ENCODE data around the gene IFIT3. TPM values are rescaled to one million over a fixed set of nuclear protein-coding genes. Genes with fewer than 3 reads are reported as not detected.

The IFIT3 gene
- total RNA-seq, 1 experiment from 2014 or later = 0.55 TPM

- Histone ChIP-seq H2BK5ac (ENCODE audit: insufficient read length, low read length) (no peak overlapping the region), H3K4ac (ENCODE audit: low read depth, low read length) (no peak overlapping the region), H3T11ph (ENCODE audit: low read length) (no peak overlapping the region), H2BK15ac (ENCODE audit: low read depth, low read length) (no peak overlapping the region), H4K5ac (ENCODE audit: insufficient read length, low read depth, low read length) (no peak overlapping the region), H3K4me2 (ENCODE audit: insufficient read depth, insufficient read length, low read length) (no peak overlapping the region), H4K20me1 (ENCODE audit: control insufficient read depth, insufficient read depth, insufficient read length) (no peaks in the 10 kb centered on the region), H2BK20ac (ENCODE audit: low read depth, low read length, poor library complexity, severe bottlenecking) (no peak overlapping the region), H3K9ac (ENCODE audit: extremely low read depth, insufficient read length, low read length) (no peak overlapping the region), H3K79me2 (ENCODE audit: insufficient read depth, low read length) (no peaks in the 10 kb centered on the region; the same call in 1 of the 2 replicates), H3K79me1 (ENCODE audit: insufficient read depth, low read depth, low read length, poor library complexity, severe bottlenecking) (no peaks in the 10 kb centered on the region), H3K4me1 (ENCODE audit: insufficient read depth, low read length) (no peaks in the 10 kb centered on the region; the same call in 1 of the 2 replicates), H2BK120ac (ENCODE audit: low read depth, low read length, poor library complexity, severe bottlenecking) (no peak overlapping the region), H3K14ac (ENCODE audit: insufficient read depth, low read length) (no peak overlapping the region), H2AFZ (ENCODE audit: low read length) (no peak overlapping the region), H2BK12ac (ENCODE audit: insufficient read length, low read depth, low read length) (no peak overlapping the region), H3K23ac (ENCODE audit: insufficient read length, low read depth, low read length) (no peak overlapping the region), H2AK5ac (ENCODE audit: insufficient read length, low read length) (no peak overlapping the region), H3K56ac (ENCODE audit: insufficient read length, low read depth, low read length) (no peak overlapping the region), H3K18ac (ENCODE audit: insufficient read length, low read depth, low read length) (no peak overlapping the region), H3K23me2 (ENCODE audit: insufficient read length, low read depth, low read length, poor library complexity, severe bottlenecking) (no peaks in the 10 kb centered on the region), H4K8ac (replicated peaks; ENCODE audit: insufficient read length, low read depth, low read length) (no peak overlapping the region), H4K91ac (ENCODE audit: insufficient read length, low read depth, low read length) (no peak overlapping the region), H3K27ac (ENCODE audit: insufficient read length, low read depth, low read length) (no peak overlapping the region), H3K9me3 (ENCODE audit: control insufficient read depth, low read depth, low read length) (no peaks in the 10 kb centered on the region), H3K27me3 (ENCODE audit: insufficient read depth, low read length) (no peaks in the 10 kb centered on the region)
- Mint-ChIP-seq H3K27ac (no peak overlapping the region), H3K27me3 (ENCODE audit: low read depth) (no peaks in the 10 kb centered on the region; the same call in 1 of the 2 replicates), H3K4me1 (peaks cover 9% of the 10 kb centered on the region in 2 experiments), H3K36me3 (ENCODE audit: insufficient read depth in 1 of 3, low read depth in 3 of 3) (no peaks in the 10 kb centered on the region), H3K4me3 (no peak overlapping the region), H3K9me3 (peaks cover 0 to 2% of the 10 kb centered on the region in 2 experiments; a peak in 2 of 5 replicates)
- TF ChIP-seq, protein P1, sequence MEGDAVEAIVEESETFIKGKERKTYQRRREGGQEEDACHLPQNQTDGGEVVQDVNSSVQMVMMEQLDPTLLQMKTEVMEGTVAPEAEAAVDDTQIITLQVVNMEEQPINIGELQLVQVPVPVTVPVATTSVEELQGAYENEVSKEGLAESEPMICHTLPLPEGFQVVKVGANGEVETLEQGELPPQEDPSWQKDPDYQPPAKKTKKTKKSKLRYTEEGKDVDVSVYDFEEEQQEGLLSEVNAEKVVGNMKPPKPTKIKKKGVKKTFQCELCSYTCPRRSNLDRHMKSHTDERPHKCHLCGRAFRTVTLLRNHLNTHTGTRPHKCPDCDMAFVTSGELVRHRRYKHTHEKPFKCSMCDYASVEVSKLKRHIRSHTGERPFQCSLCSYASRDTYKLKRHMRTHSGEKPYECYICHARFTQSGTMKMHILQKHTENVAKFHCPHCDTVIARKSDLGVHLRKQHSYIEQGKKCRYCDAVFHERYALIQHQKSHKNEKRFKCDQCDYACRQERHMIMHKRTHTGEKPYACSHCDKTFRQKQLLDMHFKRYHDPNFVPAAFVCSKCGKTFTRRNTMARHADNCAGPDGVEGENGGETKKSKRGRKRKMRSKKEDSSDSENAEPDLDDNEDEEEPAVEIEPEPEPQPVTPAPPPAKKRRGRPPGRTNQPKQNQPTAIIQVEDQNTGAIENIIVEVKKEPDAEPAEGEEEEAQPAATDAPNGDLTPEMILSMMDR (conservative IDR thresholded peaks at IDR 0.05) = no peak
- DNase-seq = no peak
These were observed 43.3 kb downstream of the IFIT3 start for GRCh38 chr10:89371079-89371478.

Measured in H9 (cell line).